Stimulated activated memory B cell treated with anti-CD40 and anti-IgM and Interleukin-4, amounts not matched to agents 10 μg/mL and 1 μg/mL and 100 μg/mL, for 72 hours (primary cell): ENCODE results near the gene NRIP2.

Experiments used
- ATAC-seq: fragments of 150-1000 bp; cut with Tn5 transposase; 2 replicates; pipeline ENCODE4 v1.10.0; 2021
- H3K27ac Mint-ChIP-seq: one replicate; pipeline ENCODE4 v1.8.0; 2022; ENCODE audit warnings: mild to moderate bottlenecking, mixed read lengths
- H3K27me3 Mint-ChIP-seq: one replicate; pipeline ENCODE4 v1.8.0; 2022; ENCODE audit warnings: mixed read lengths
- H3K36me3 Mint-ChIP-seq: one replicate; pipeline ENCODE4 v1.8.0; 2022; ENCODE audit warnings: mixed read lengths
- H3K4me1 Mint-ChIP-seq: one replicate; pipeline ENCODE4 v1.8.0; 2022; ENCODE audit warnings: mixed read lengths
- H3K4me3 Mint-ChIP-seq: one replicate; pipeline ENCODE4 v1.8.0; 2022; ENCODE audit warnings: mild to moderate bottlenecking, moderate library complexity, mixed read lengths
- H3K9me3 Mint-ChIP-seq: one replicate; pipeline ENCODE4 v1.8.0; 2022; ENCODE audit warnings: mixed read lengths

NRIP2 gene

GRCh38 chr12:2829275-2829674 lies 5.6 kb downstream of the NRIP2 start:
- Mint-ChIP-seq H3K27ac (no peak overlapping the region), H3K4me1 (no peaks in the 10 kb centered on the region), H3K9me3 (no peaks in the 10 kb centered on the region), H3K27me3 (no peaks in the 10 kb centered on the region), H3K36me3 (peaks cover 71% of the 10 kb centered on the region), H3K4me3 (no peak overlapping the region)
- no peak for ATAC-seq

GRCh38 chr12:2826721-2827515 lies 7.9 kb downstream of the NRIP2 start:
- Mint-ChIP-seq H3K4me3 (no peak overlapping the region), H3K9me3 (no peaks in the 10 kb centered on the region), H3K4me1 (no peaks in the 10 kb centered on the region), H3K27ac (no peak overlapping the region), H3K27me3 (no peaks in the 10 kb centered on the region), H3K36me3 (peaks cover 83% of the 10 kb centered on the region)
- ATAC-seq: no peak

GRCh38 chr12:2826036-2826435 lies 8.8 kb downstream of the NRIP2 start:
- H3K36me3 Mint-ChIP-seq: peaks cover 85% of the 10 kb centered on the region

GRCh38 chr12:2825132-2825531 lies 9.7 kb downstream of the NRIP2 start:
- H3K4me3 Mint-ChIP-seq: no peak overlapping the region
- no peak overlapping the region for H3K27ac Mint-ChIP-seq
- no peak for ATAC-seq
- H3K36me3 Mint-ChIP-seq: peaks cover 87% of the 10 kb centered on the region
- no peaks in the 10 kb centered on the region for H3K9me3 Mint-ChIP-seq
- no peaks in the 10 kb centered on the region for H3K27me3 Mint-ChIP-seq
- no peaks in the 10 kb centered on the region for H3K4me1 Mint-ChIP-seq

More at GRCh38 chr12:2826036-2826435, 8.8 kb downstream of the NRIP2 start:
- Mint-ChIP-seq H3K9me3 (no peaks in the 10 kb centered on the region), H3K27me3 (no peaks in the 10 kb centered on the region), H3K4me3 (no peak overlapping the region), H3K4me1 (no peaks in the 10 kb centered on the region), H3K27ac (no peak overlapping the region)
- ATAC-seq: no peak

- Mint-ChIP-seq H3K27ac (no peak overlapping the region), H3K4me3 (no peak overlapping the region), H3K27me3 (no peaks in the 10 kb centered on the region), H3K36me3 (peaks cover 91% of the 10 kb centered on the region), H3K9me3 (no peaks in the 10 kb centered on the region), H3K4me1 (no peaks in the 10 kb centered on the region)
- ATAC-seq: no peak
Measured at GRCh38 chr12:2824541-2824940, 10.3 kb downstream of the NRIP2 start.

GRCh38 chr12:2823483-2823882 lies 11.4 kb downstream of the NRIP2 start:
- Mint-ChIP-seq H3K4me3 (no peak overlapping the region), H3K27me3 (no peaks in the 10 kb centered on the region), H3K4me1 (no peaks in the 10 kb centered on the region), H3K36me3 (peaks cover 83% of the 10 kb centered on the region), H3K9me3 (no peaks in the 10 kb centered on the region), H3K27ac (no peak overlapping the region)
- no peak for ATAC-seq

- no peak overlapping the region for H3K27ac Mint-ChIP-seq
- H3K9me3 Mint-ChIP-seq: no peaks in the 10 kb centered on the region
- ATAC-seq: no peak
- H3K27me3 Mint-ChIP-seq: no peaks in the 10 kb centered on the region
- H3K4me3 Mint-ChIP-seq: no peak overlapping the region
- H3K36me3 Mint-ChIP-seq: peaks cover 73% of the 10 kb centered on the region
- H3K4me1 Mint-ChIP-seq: no peaks in the 10 kb centered on the region
Measured at GRCh38 chr12:2820432-2820831, 14.4 kb downstream of the NRIP2 start.

GRCh38 chr12:2819810-2820209 lies 15.0 kb downstream of the NRIP2 start:
- H3K27ac Mint-ChIP-seq: no peak overlapping the region
- no peak overlapping the region for H3K4me3 Mint-ChIP-seq
- H3K9me3 Mint-ChIP-seq: no peaks in the 10 kb centered on the region
- ATAC-seq: no peak
- H3K4me1 Mint-ChIP-seq: peaks cover 1% of the 10 kb centered on the region
- H3K36me3 Mint-ChIP-seq: peaks cover 67% of the 10 kb centered on the region
- no peaks in the 10 kb centered on the region for H3K27me3 Mint-ChIP-seq

GRCh38 chr12:2813214-2814185 lies 21.3 kb downstream of the NRIP2 start:
- Mint-ChIP-seq H3K4me1 (peaks cover 20% of the 10 kb centered on the region), H3K9me3 (no peaks in the 10 kb centered on the region), H3K27me3 (no peaks in the 10 kb centered on the region), H3K27ac (peak overlapping the region; percentile 95), H3K36me3 (peaks cover 17% of the 10 kb centered on the region), H3K4me3 (peak overlapping the region; percentile 100)
- ATAC-seq: peak; percentile 54

GRCh38 chr12:2812290-2813213 lies 22.3 kb downstream of the NRIP2 start, which contains the start of gene ITFG2:
Gene ITFG2, plus strand, starts transcription at chr12:2812668. Its CDS starts 93 bp downstream, at chr12:2812761.
- Mint-ChIP-seq H3K9me3 (no peaks in the 10 kb centered on the region), H3K27me3 (no peaks in the 10 kb centered on the region), H3K4me1 (peaks cover 20% of the 10 kb centered on the region), H3K36me3 (peaks cover 8% of the 10 kb centered on the region), H3K4me3 (peak within 1 kb of the TSS; percentile 100), H3K27ac (peak within 1 kb of the TSS; percentile 95)
- peak; percentile 99 for ATAC-seq

- Mint-ChIP-seq H3K27me3 (no peaks in the 10 kb centered on the region), H3K4me3 (peak overlapping the region; percentile 100), H3K27ac (peak overlapping the region; percentile 95), H3K4me1 (peaks cover 20% of the 10 kb centered on the region), H3K36me3 (peaks cover under 1% of the 10 kb centered on the region), H3K9me3 (no peaks in the 10 kb centered on the region)
- no peak for ATAC-seq
Measured at GRCh38 chr12:2811801-2812200, 23.0 kb downstream of the NRIP2 start.

GRCh38 chr12:2806700-2807099 lies 28.1 kb downstream of the NRIP2 start:
- no peaks in the 10 kb centered on the region for H3K9me3 Mint-ChIP-seq
- peaks cover 34% of the 10 kb centered on the region for H3K36me3 Mint-ChIP-seq
- no peaks in the 10 kb centered on the region for H3K27me3 Mint-ChIP-seq
- H3K4me1 Mint-ChIP-seq: peaks cover 31% of the 10 kb centered on the region
- no peak overlapping the region for H3K27ac Mint-ChIP-seq
- ATAC-seq: no peak
- H3K4me3 Mint-ChIP-seq: no peak overlapping the region

- H3K4me3 Mint-ChIP-seq: no peak overlapping the region
- H3K27me3 Mint-ChIP-seq: no peaks in the 10 kb centered on the region
- H3K9me3 Mint-ChIP-seq: no peaks in the 10 kb centered on the region
- peak overlapping the region; percentile 70 for H3K27ac Mint-ChIP-seq
- peaks cover 50% of the 10 kb centered on the region for H3K36me3 Mint-ChIP-seq
- no peak for ATAC-seq
- peaks cover 25% of the 10 kb centered on the region for H3K4me1 Mint-ChIP-seq
Measured at GRCh38 chr12:2805143-2805520, 29.7 kb downstream of the NRIP2 start.

GRCh38 chr12:2804393-2805142 lies 30.3 kb downstream of the NRIP2 start:
- Mint-ChIP-seq H3K9me3 (no peaks in the 10 kb centered on the region), H3K27me3 (no peaks in the 10 kb centered on the region), H3K27ac (peak overlapping the region; percentile 70), H3K36me3 (peaks cover 55% of the 10 kb centered on the region), H3K4me3 (no peak overlapping the region), H3K4me1 (peaks cover 25% of the 10 kb centered on the region)
- peak; percentile 34 for ATAC-seq
